ENCODE data around the gene NHSL2. TPM values are rescaled to one million over a fixed set of nuclear protein-coding genes. Genes with fewer than 3 reads are reported as not detected.

NHSL2 gene
- total RNA-seq, 2 experiments from 2014 or later = 0.21 to 0.50 TPM

DNA sequence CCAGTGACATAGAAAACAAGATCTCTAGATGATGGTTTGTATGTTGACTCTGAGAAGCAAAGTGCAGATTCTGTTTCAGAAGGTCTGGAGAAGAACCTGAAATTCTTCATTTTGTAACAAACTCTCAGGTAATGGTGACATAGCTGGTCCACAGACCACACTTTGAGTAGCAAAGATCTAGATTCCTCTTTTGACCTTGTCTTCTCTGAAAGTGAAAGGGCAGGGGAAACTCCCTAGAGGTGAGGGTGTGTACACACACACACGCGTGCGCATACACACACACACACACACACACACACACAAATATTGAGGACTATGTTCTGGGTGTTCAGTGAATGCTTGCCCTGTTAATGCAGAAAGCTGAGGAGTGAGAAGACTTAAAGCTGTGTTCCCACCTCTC lies 110.1 kb downstream of the NHSL2 start:
- intact Hi-C loops (cut with DNase I, micrococcal nuclease) = no loop called here
- CTCF ChIA-PET = interaction anchor here (0.6 to 8.9 kb wide), 13 partner anchors 9 to 872 kb away, joined by 3 to 74 read pairs (median 3); partner anchors contain the start of gene PIN4
- peak; percentile 19 for DNase-seq
- no peak overlapping the region for H3K4me3 Mint-ChIP-seq
- no peaks in the 10 kb centered on the region for H3K36me3 Mint-ChIP-seq (ENCODE audit: low read depth)
- no peak overlapping the region for H3K27ac Mint-ChIP-seq
- peak; percentile 48 for ATAC-seq
- POLR2A ChIA-PET = interaction anchor here (0.9 kb wide), 1 partner anchor 111 kb away, joined by 5 read pairs; the partner anchor contains the start of gene RTL5
- peaks cover 29% of the 10 kb centered on the region for H3K4me1 Mint-ChIP-seq
- H3K27me3 Mint-ChIP-seq = peaks cover 7% of the 10 kb centered on the region
- no peaks in the 10 kb centered on the region for H3K9me3 Mint-ChIP-seq (ENCODE audit: low read depth)

DNA sequence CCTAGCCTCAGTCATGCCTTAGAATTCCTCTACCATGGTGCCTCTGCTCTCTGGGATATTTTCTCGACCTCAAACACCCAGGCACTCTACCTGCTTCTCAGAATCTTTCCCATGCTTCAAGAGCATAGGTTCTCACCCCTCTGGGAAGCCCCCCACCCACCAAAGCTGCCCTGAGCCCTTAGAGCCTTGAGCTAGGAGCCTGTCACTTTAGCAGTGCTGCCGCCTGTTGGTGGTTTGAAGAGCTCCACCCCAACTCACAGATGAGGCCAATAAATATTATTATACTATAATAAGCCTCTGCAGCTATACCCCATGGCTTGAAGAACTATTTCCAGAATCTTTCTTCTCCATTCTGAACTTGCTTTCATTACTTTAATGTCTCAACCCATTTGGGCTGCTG lies 111.3 kb downstream of the NHSL2 start:
- H3K27me3 Mint-ChIP-seq = peaks cover 2% of the 10 kb centered on the region
- ATAC-seq = no peak
- H3K36me3 Mint-ChIP-seq (ENCODE audit: low read depth) = no peaks in the 10 kb centered on the region
- peak; percentile 40 for DNase-seq
- intact Hi-C loops (cut with DNase I, micrococcal nuclease) = no loop called here
- CTCF ChIA-PET = interaction anchor here (0.6 to 8.9 kb wide), 14 partner anchors 8 to 159 kb away, joined by 3 to 74 read pairs (median 4); partner anchors contain the start of gene PIN4
- POLR2A ChIA-PET = no interaction called here
- H3K9me3 Mint-ChIP-seq (ENCODE audit: low read depth) = no peaks in the 10 kb centered on the region
- no peak overlapping the region for H3K4me3 Mint-ChIP-seq
- peaks cover 37% of the 10 kb centered on the region for H3K4me1 Mint-ChIP-seq
- H3K27ac Mint-ChIP-seq = no peak overlapping the region

DNA sequence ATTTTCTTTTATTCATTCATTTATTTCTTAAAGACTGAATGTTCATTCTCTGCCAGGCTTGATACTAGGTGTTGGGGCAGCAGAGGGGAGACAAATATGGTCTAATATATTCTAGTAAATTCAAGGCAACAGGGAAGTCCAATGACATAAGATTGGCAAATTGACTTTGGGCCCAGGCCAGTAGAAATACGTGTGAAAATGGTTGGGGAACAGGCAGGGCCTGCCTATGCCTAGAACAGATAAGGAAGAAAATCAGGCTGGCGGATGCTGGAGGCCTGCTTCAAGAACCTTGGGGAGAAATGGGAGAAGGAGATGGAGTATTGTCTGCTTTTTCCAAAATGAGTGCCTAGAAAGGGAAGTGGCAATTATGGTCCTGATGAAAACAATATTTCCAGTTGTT lies 112.4 kb downstream of the NHSL2 start:
- Mint-ChIP-seq H3K4me3 (no peak overlapping the region), H3K27ac (no peak overlapping the region), H3K9me3 (ENCODE audit: low read depth) (no peaks in the 10 kb centered on the region), H3K36me3 (ENCODE audit: low read depth) (no peaks in the 10 kb centered on the region), H3K27me3 (peaks cover 2% of the 10 kb centered on the region), H3K4me1 (peaks cover 35% of the 10 kb centered on the region)
- DNase-seq = no peak
- ATAC-seq = no peak
- CTCF ChIA-PET = interaction anchor here (0.7 to 8.9 kb wide), 3 partner anchors 54 to 158 kb away, joined by 3 to 74 read pairs (median 10); partner anchors contain the start of gene PIN4
- intact Hi-C loops (cut with DNase I, micrococcal nuclease) = no loop called here
- POLR2A ChIA-PET = no interaction called here

DNA sequence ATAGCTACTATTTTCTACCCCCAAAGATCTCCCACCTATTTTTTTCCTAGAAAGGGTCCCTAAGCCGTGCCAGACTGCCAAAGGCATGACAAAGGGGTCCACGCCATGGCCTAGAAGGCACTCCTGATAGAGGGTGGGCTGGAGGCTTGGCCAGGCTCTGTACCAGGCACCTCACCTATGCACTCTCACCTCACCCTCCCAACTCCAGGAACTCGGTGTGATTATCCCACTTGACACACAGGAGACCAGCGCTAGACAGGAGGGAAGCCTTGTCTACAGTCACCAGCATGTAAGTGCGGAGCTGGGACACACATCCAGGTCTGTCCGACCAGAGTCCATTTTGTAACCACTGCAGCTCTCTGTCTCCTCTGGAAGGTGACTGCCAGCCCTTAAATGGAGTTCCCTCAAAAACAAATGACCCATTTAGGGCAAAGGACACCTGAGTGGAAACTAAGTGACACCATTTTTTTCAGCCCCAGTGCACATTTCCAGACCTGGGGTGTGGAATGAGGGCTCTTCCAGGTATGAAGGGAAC lies 114.7 kb downstream of the NHSL2 start:
- H3K36me3 Mint-ChIP-seq (ENCODE audit: low read depth) = no peaks in the 10 kb centered on the region
- peaks cover 23% of the 10 kb centered on the region for H3K4me1 Mint-ChIP-seq
- no peak for DNase-seq
- no peaks in the 10 kb centered on the region for H3K9me3 Mint-ChIP-seq (ENCODE audit: low read depth)
- ChIA-PET CTCF (interaction anchor here (8.9 kb wide), 1 partner anchor 102 kb away, joined by 74 read pairs; no protein-coding TSS in a partner anchor), POLR2A (no interaction called here)
- H3K4me3 Mint-ChIP-seq = no peak overlapping the region
- no peak overlapping the region for H3K27ac Mint-ChIP-seq
- no peaks in the 10 kb centered on the region for H3K27me3 Mint-ChIP-seq
- ATAC-seq = no peak
- intact Hi-C loops (cut with DNase I, micrococcal nuclease) = no loop called here

DNA sequence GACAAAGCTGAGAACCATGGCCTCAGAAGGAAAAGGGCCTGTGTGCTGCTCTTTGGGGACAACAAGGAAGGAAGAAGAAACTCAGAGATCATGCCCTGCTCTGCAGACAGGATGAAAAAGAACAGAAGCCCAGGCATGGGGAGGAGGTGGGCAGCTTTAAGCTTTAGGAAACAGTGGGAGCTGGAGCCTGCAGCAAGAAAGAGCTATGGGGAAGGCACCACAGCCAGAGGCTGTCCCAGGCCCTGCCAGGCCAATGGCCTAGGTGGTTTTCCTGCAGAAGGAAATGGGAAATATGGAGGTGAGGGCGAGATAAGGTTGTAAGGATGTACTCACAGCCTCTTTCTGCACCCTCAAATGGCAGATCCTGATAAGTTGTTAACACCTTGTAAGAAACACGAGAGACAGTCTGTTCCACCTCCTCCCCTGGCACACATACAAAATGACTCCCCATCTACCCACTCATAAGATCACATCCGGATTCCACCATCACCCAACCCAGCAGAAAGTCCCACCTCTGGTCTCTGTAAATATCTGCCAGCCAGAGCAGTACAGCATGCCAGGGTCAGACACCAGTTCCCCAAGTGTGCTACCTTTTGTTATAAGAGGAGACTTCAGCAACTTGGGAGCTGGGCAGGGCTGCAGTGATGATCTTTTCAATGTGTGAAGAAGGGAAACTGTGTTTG lies 115.8 kb downstream of the NHSL2 start:
- CTCF ChIA-PET = interaction anchor here (0.5 to 1.2 kb wide), 4 partner anchors 19 to 100 kb away, joined by 3 to 5 read pairs (median 4); no protein-coding TSS in a partner anchor
- DNase-seq = peak; percentile 27
- Mint-ChIP-seq H3K27ac (no peak overlapping the region), H3K4me3 (no peak overlapping the region), H3K27me3 (no peaks in the 10 kb centered on the region), H3K9me3 (ENCODE audit: low read depth) (no peaks in the 10 kb centered on the region), H3K4me1 (peaks cover 12% of the 10 kb centered on the region), H3K36me3 (ENCODE audit: low read depth) (no peaks in the 10 kb centered on the region)
- intact Hi-C loops (cut with DNase I, micrococcal nuclease) = no loop called here
- POLR2A ChIA-PET = no interaction called here
- peak; percentile 84 for ATAC-seq

DNA sequence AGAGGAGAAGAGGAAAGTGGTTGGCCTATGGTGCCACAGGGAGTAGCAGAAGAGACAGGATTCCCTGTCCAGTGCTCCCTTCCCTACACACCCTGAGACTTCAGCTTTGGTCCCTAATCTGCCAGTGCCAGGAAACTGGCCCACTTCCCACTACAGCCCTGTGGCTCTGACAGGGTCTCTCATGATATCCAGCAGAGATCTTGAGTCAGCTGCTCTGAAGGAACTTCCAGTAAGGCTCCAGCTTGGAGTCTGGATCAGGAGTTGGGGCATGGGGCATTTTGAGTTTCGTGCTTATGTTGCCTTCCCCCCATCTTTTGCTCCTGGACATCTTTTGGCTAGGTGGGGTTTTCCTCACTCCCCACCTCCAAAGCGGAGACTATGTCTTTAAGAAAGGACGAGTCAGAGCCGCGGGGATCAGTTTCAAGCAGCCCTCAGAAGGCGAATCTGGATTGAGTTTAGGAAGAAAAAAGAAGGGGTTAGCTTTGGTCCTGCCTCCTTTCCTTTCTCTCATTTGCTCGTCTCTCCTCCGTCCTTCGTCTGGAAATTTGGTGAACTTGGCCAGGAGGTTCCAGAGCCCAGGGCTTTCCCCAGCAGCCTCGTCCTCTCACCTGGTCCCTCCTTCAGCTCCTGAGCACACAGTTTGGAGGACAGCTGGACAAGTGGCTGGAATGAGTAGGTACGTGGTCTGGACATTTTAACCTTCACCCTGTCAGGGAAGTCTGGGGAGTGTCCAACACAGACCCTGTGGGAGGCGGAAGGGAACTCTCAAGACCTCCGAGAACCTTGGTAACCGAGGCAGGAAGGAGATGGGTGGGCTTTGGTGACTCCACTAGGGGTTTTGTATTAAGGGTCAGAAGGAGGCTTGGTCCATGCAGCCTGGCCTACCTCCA lies 116.6 kb downstream of the NHSL2 start:
- Mint-ChIP-seq H3K27me3 (no peaks in the 10 kb centered on the region), H3K27ac (no peak overlapping the region), H3K4me3 (no peak overlapping the region), H3K36me3 (ENCODE audit: low read depth) (no peaks in the 10 kb centered on the region), H3K4me1 (peaks cover 8% of the 10 kb centered on the region), H3K9me3 (ENCODE audit: low read depth) (no peaks in the 10 kb centered on the region)
- CTCF ChIA-PET = interaction anchor here (0.7 to 1.2 kb wide), 2 partner anchors 19 to 26 kb away, joined by 3 to 4 read pairs; no protein-coding TSS in a partner anchor
- DNase-seq (no peak), ATAC-seq (no peak)
- intact Hi-C loops (cut with DNase I, micrococcal nuclease) = no loop called here
- POLR2A ChIA-PET = no interaction called here

DNA sequence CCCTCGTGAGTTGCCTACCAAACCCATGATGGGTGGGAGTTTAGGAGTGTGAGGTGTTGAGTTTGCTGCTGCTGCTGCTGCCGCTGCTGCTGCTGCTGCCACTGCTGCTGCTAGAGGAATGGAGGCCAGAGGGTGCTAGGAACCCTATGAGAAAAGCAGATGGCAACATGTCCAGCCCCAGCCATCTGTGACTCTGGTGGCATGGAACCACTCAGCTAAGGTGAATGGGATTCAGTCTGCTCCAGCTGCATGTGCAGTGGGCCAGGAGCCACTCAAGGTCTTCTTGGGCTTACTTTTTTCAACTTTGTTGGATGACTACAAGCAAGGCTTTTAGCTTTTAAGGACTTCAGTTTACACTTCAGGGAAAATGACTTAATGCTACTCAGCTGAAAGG lies 117.3 kb downstream of the NHSL2 start:
- no peaks in the 10 kb centered on the region for H3K9me3 Mint-ChIP-seq (ENCODE audit: low read depth)
- DNase-seq = no peak
- no peak for ATAC-seq
- peaks cover 8% of the 10 kb centered on the region for H3K4me1 Mint-ChIP-seq
- H3K27me3 Mint-ChIP-seq = no peaks in the 10 kb centered on the region
- ChIA-PET POLR2A (no interaction called here), CTCF (interaction anchor here (1.2 kb wide), 1 partner anchor 18 kb away, joined by 4 read pairs; no protein-coding TSS in a partner anchor)
- H3K36me3 Mint-ChIP-seq (ENCODE audit: low read depth) = no peaks in the 10 kb centered on the region
- intact Hi-C loops (cut with DNase I, micrococcal nuclease) = no loop called here
- no peak overlapping the region for H3K27ac Mint-ChIP-seq
- H3K4me3 Mint-ChIP-seq = no peak overlapping the region

DNA sequence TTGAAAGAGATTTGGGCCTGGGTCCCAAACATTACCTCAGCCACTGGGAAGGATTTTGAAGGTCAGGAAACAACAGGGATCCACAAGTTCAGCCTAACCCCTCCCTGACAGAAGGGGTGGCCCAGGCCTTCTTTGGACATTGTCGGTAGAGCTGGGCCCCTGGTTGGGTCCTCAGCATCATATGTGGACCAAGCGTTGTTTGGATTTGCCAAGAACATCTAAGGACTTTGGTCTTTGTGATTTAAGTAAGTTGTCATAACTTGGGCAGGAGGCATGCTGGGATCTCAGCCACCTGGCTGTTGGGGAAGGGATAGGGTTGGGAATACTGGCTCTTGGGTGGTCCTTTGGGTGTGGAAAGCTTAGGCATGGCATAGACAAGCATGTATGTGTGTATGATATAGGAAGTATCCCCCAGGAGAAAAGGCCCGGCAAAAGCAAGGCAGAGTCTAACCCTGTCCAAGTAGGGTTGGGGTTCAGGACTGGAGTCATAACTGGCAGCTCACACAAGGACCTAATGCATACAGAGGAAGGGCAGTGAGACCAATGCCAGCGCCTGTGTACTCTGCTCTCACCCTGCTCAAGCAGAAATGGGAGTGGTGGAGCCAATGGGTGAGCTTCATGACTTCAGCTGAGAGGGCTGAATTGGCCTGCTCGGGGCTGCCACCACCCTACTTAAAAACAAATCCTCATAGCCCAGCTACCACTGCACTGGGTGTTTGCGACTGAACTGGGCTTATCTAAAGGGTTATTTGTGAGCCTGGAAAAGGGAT lies 118.2 kb downstream of the NHSL2 start:
- H3K36me3 Mint-ChIP-seq (ENCODE audit: low read depth) = no peaks in the 10 kb centered on the region
- ChIA-PET POLR2A (no interaction called here), CTCF (interaction anchor here (2.2 kb wide), 1 partner anchor 8 kb away, joined by 9 read pairs; no protein-coding TSS in a partner anchor)
- no peak overlapping the region for H3K4me3 Mint-ChIP-seq
- intact Hi-C loops (cut with DNase I, micrococcal nuclease) = no loop called here
- H3K9me3 Mint-ChIP-seq (ENCODE audit: low read depth) = no peaks in the 10 kb centered on the region
- ATAC-seq (no peak), DNase-seq (no peak)
- H3K27ac Mint-ChIP-seq = no peak overlapping the region
- H3K27me3 Mint-ChIP-seq = no peaks in the 10 kb centered on the region
- peaks cover 8% of the 10 kb centered on the region for H3K4me1 Mint-ChIP-seq

DNA sequence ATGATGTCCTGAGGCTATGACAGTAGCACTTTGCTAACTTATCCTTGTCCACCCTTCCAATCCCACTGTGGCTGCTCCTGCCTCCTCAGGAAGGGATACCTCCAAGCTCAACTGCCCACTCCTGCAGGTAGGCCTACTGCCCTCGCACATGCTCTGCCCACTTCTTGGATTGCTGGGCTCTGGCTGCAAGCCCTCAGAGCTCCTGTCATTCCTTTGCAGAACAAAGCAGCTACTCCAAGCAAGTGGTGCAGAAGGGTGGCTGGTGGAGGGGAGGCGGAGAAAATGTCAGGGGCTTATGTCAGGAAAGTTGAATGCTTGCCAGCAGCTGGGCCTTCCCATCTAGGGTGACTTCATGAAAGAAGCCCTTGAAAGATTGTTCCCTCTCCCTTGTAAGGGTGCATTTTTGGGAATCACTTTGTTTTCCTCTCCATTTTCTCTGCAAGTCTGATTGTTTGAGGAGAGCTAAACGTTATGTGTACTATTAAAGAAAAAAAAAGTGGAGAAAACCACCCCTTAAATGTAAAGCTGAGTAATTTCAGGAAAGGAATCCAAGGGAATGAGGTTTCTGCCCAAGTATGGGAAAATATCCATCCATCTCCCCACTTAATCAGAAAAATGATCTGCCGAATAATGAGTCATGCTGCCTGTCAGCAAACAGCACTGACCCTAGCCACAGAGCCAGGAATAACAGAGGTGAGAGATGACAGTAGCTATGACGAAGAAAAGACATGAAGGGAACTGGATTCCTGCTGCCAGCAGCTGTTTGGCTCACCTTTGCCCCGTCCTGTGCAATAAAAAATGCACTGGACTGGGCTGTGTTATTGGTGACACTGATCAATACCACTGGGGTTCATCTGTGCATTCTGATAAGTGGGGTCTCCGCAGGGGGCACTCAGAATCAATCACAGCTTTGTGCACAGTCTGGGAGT lies 119.1 kb downstream of the NHSL2 start:
- Mint-ChIP-seq H3K27ac (no peak overlapping the region), H3K36me3 (ENCODE audit: low read depth) (no peaks in the 10 kb centered on the region), H3K27me3 (no peaks in the 10 kb centered on the region), H3K9me3 (ENCODE audit: low read depth) (no peaks in the 10 kb centered on the region), H3K4me3 (no peak overlapping the region), H3K4me1 (peaks cover 8% of the 10 kb centered on the region)
- ATAC-seq = no peak
- ChIA-PET POLR2A (no interaction called here), CTCF (interaction anchor here (1.0 to 2.2 kb wide), 2 partner anchors 8 to 17 kb away, joined by 3 to 9 read pairs; no protein-coding TSS in a partner anchor)
- intact Hi-C loops (cut with DNase I, micrococcal nuclease) = no loop called here
- DNase-seq = no peak

DNA sequence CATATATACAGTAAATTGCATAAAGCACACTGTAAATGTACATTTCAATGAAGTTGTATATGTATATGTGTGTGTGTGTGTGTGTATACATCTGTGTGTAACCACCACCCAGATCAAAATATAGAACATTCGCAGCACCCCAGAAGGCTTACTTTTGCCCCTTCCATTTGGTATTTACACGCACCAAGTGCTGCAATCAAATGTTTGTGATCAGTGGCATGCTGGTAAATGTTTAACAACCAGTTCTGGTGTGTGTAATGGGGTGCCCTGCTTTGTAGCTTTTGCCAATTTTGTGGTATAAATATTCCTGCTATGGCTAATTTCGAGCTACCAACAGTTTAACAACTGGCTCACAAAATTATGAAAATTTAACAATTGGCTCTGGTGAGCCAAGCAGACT lies 119.8 kb downstream of the NHSL2 start:
- no peak overlapping the region for H3K4me3 Mint-ChIP-seq
- intact Hi-C loops (cut with DNase I, micrococcal nuclease) = no loop called here
- DNase-seq = no peak
- no peaks in the 10 kb centered on the region for H3K36me3 Mint-ChIP-seq (ENCODE audit: low read depth)
- H3K27ac Mint-ChIP-seq = no peak overlapping the region
- no peaks in the 10 kb centered on the region for H3K9me3 Mint-ChIP-seq (ENCODE audit: low read depth)
- peaks cover 8% of the 10 kb centered on the region for H3K4me1 Mint-ChIP-seq
- H3K27me3 Mint-ChIP-seq = no peaks in the 10 kb centered on the region
- POLR2A ChIA-PET = no interaction called here
- ATAC-seq = no peak
- CTCF ChIA-PET = interaction anchor here (1.0 to 2.2 kb wide), 2 partner anchors 9 to 18 kb away, joined by 3 to 9 read pairs; no protein-coding TSS in a partner anchor
